ENCODE measurements around the gene TSC2.
"Not testable (repeated sequence)": the region's sequence is repeated elsewhere in the genome, so short reads cannot be mapped to it uniquely, and the experiment has no call there.

Gene TSC2

DNA sequence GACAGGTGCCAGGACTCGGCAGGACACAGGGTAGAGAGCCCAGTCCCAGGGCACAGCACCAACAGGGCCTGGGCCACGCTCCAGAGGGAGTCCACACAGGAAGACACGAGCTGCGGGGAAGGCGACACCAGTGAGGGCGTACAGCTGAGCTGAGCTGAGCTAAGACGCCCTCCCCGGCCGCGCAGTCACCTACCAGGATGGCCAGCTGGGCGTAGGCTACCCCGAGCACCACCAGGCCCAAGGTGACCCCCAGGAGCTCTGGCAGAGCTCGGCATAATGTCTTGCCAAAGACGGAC lies 42.6 kb downstream of the TSC2 start:
- Histone ChIP-seq H3K36me3 (ENCODE audit: control insufficient read depth, insufficient read depth, low read length) (peaks cover 63% of the 10 kb centered on the region), H3K9me3 (ENCODE audit: control insufficient read depth, low read length) (no peaks in the 10 kb centered on the region), H3K4me3 (ENCODE audit: extremely low read depth, insufficient read depth, low read length, poor library complexity, severe bottlenecking) (no peak overlapping the region), H3K4me1 (ENCODE audit: control insufficient read depth, insufficient read depth, low read length, poor library complexity, severe bottlenecking) (peaks cover 7% of the 10 kb centered on the region), H3K27ac (ENCODE audit: low read depth, low read length, severe bottlenecking) (no peak overlapping the region)
- WGBS, 2 experiments (ENCODE audit: insufficient coverage in 2 of 2): 93 to 97% methylated on average over 12 to 14 of the region's 14 CpGs

DNA sequence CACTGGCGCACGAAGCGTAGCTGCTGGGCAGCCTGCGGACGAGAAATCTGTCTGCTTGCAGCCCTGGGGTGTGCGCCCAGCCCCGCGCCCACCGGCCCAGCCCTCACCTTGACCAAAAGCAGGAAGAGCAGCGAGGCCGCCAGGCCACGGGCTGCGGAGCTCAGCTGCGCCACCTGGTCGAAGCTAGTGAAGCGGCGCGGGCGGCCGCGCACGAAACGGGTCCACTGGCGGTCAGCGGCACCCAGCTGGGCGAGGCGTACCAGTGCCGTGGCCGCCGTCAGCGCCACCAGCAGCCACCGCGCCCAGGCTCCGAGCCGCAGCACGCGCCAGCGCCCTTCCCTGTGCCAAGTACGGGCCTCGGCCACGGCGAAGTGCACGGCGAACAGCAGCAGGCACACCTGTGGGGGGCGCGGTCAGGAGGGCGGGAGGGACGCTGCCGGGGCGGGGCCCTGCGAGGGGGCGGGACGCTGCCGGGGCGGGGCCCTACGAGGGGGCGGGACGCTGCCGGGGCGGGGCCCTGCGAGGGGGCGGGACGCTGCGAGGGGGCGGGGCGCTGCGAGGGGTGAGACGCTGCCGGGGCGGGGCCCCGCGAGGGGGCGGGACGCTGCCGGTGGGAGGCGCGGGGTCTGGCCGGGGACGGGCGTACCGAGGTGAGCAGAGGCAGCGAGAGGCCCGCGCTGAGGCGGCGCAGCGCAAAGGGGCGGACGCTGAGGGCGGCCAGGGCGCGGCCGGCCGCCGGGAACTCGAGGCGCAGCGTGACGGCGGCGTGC lies 43.2 kb downstream of the TSC2 start:
- 18 to 21% methylated on average over 60 to 75 of the region's 101 CpGs for WGBS, 2 experiments (ENCODE audit: insufficient coverage in 2 of 2)
- H3K4me1 ChIP-seq (ENCODE audit: control insufficient read depth, insufficient read depth, low read length, poor library complexity, severe bottlenecking): peaks cover 7% of the 10 kb centered on the region
- H3K27ac ChIP-seq (ENCODE audit: low read depth, low read length, severe bottlenecking): no peak overlapping the region
- peaks cover 63% of the 10 kb centered on the region for H3K36me3 ChIP-seq (ENCODE audit: control insufficient read depth, insufficient read depth, low read length)
- no peaks in the 10 kb centered on the region for H3K9me3 ChIP-seq (ENCODE audit: control insufficient read depth, low read length)
- peak overlapping the region; percentile 31 for H3K4me3 ChIP-seq (ENCODE audit: extremely low read depth, insufficient read depth, low read length, poor library complexity, severe bottlenecking)

DNA sequence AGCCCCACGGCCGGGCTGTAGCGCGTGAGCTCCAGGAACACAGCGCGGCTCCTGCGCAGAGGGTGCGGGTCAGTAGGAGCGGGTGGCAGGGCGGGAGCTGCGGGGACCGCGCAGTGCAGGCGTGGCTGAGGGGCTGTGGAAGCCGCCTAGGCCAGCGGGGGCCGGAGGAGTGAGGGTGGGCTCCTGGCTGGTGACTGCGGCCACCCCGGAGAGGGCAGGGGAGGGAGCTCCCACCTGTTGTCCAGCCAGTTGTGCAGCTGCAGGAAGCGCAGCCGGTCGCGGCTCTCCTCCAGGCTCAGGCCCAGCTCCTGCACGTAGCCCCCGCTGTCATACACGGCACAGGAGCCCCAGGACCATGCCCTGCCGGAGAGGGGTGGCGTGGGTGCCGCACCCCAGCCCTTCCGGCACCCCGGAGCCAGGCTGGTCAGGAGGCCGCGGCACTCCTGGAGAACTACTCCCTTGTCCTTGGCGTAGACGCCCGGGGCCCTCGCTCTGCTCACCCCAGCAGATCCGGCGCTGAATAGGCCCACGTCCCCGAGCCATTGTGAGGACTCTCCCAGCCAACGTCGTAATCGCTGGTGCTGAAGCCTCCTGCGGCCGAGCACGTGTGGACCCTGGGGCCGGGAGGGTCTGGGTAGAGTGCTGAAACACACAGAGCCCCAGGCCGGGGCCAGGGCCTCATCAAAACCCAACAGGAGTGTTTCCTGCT lies 43.9 kb downstream of the TSC2 start:
- Histone ChIP-seq H3K4me1 (ENCODE audit: control insufficient read depth, insufficient read depth, low read length, poor library complexity, severe bottlenecking) (peaks cover 7% of the 10 kb centered on the region), H3K27ac (ENCODE audit: low read depth, low read length, severe bottlenecking) (no peak overlapping the region), H3K4me3 (ENCODE audit: extremely low read depth, insufficient read depth, low read length, poor library complexity, severe bottlenecking) (peak overlapping the region; percentile 31), H3K36me3 (ENCODE audit: control insufficient read depth, insufficient read depth, low read length) (peaks cover 63% of the 10 kb centered on the region), H3K9me3 (ENCODE audit: control insufficient read depth, low read length) (no peaks in the 10 kb centered on the region)
- WGBS, 2 experiments (ENCODE audit: insufficient coverage in 2 of 2): 44 to 45% methylated on average over 47 to 48 of the region's 49 CpGs

DNA sequence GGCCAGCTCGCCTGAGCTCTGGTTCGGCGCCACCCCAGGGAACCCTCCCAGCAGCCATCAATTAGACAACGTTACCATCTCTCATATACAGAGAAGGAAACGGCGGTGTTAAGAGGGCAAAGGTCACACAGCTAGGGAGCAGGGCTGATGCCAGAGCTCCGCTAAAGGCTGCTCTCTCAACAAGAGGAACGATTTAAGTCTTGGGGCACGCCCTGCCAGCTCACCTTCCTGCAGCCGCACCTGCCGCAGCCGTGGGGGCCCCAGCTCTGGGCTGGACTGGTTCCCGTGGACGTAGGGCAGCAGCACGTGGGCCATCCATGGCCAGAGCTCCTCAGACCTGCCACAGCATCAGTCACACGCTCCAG lies 44.5 kb downstream of the TSC2 start:
- no peaks in the 10 kb centered on the region for H3K9me3 ChIP-seq (ENCODE audit: control insufficient read depth, low read length)
- peaks cover 7% of the 10 kb centered on the region for H3K4me1 ChIP-seq (ENCODE audit: control insufficient read depth, insufficient read depth, low read length, poor library complexity, severe bottlenecking)
- WGBS, 2 experiments (ENCODE audit: insufficient coverage in 2 of 2): 86 to 92% methylated on average over 15 to 16 of the region's 16 CpGs
- peaks cover 59% of the 10 kb centered on the region for H3K36me3 ChIP-seq (ENCODE audit: control insufficient read depth, insufficient read depth, low read length)
- no peak overlapping the region for H3K27ac ChIP-seq (ENCODE audit: low read depth, low read length, severe bottlenecking)
- H3K4me3 ChIP-seq (ENCODE audit: extremely low read depth, insufficient read depth, low read length, poor library complexity, severe bottlenecking): no peak overlapping the region

DNA sequence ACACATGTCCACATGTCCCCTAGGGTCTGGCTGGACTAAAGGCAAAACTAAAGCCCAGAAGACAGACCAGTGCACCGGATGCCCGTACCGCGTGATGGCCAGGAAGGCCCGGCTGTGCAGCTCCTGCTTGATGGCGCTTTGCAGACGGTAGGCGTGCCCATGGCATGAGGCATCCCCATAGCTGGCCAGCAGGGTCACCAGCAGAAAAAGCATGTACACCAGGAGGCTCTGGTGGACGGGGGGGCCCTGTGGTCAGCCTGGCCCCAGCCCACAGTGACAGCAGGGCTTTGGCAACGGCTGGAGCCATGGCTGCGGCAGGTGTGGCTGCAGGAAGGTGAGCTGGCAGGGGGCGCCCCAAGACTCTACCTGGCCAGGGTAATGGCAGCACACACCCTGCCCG lies 45.1 kb downstream of the TSC2 start:
- Histone ChIP-seq H3K36me3 (ENCODE audit: control insufficient read depth, insufficient read depth, low read length) (peaks cover 55% of the 10 kb centered on the region), H3K27ac (ENCODE audit: low read depth, low read length, severe bottlenecking) (no peak overlapping the region), H3K9me3 (ENCODE audit: control insufficient read depth, low read length) (no peaks in the 10 kb centered on the region), H3K4me1 (ENCODE audit: control insufficient read depth, insufficient read depth, low read length, poor library complexity, severe bottlenecking) (peaks cover 7% of the 10 kb centered on the region), H3K4me3 (ENCODE audit: extremely low read depth, insufficient read depth, low read length, poor library complexity, severe bottlenecking) (no peak overlapping the region)
- WGBS, 2 experiments (ENCODE audit: insufficient coverage in 2 of 2): 98 to 99% methylated on average over 12 to 13 of the region's 13 CpGs

DNA sequence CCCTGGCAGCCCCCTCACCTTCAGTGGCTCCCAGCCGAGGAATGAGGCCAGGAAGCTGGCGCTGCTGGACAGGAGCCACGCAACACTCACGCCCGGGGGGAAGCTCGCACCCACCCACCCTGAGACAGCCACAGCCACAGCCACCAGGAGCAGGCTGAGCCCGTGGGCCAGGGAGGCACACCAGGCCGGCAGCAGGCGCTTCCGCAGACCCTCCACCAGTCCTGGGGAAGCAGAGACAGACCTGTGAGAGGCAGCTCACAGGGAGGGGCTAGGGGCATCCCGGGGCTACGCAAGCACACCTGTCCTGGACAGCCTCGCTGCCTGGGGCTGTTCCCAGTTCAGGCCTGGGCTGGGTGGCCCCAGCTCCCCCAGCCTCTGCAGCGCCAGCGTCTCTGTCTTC lies 46.0 kb downstream of the TSC2 start:
- 91 to 94% methylated on average over 8 to 15 of the region's 15 CpGs for WGBS, 2 experiments (ENCODE audit: insufficient coverage in 2 of 2)
- H3K36me3 ChIP-seq (ENCODE audit: control insufficient read depth, insufficient read depth, low read length): peaks cover 52% of the 10 kb centered on the region

DNA sequence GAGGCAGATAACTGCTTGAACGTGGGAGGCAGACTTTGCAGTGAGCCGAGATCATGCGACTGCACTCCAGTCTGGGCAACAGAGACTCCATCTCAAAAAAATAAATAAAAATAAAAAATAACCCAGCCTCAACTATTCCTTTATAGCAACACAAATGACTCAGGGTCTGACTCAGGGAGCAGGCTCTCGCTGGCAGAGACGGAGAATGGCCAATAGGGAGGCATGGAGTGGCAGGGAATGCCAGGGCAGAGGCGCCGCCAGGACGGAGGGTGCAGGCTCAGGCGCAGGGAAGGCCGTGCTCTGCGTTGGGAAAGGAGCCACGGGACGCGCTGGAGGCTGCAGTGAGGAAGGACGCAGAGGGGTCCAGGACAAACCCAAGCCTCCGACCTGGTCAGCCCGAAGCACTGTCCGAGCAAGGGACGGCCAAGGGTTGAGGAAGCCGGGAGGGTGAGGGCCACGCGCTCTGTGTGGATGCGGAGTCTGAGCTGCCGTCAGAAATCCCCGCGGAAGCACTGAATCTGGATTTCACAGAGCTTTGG lies 47.6 kb downstream of the TSC2 start:
- WGBS, 2 experiments (ENCODE audit: insufficient coverage in 2 of 2): 96 to 97% methylated on average over 21 to 25 of the region's 26 CpGs
- Histone ChIP-seq H3K4me3 (ENCODE audit: extremely low read depth, insufficient read depth, low read length, poor library complexity, severe bottlenecking) (no peak overlapping the region), H3K4me1 (ENCODE audit: control insufficient read depth, insufficient read depth, low read length, poor library complexity, severe bottlenecking) (peaks cover 7% of the 10 kb centered on the region), H3K27ac (ENCODE audit: low read depth, low read length, severe bottlenecking) (no peak overlapping the region), H3K36me3 (ENCODE audit: control insufficient read depth, insufficient read depth, low read length) (peaks cover 52% of the 10 kb centered on the region), H3K9me3 (ENCODE audit: control insufficient read depth, low read length) (no peaks in the 10 kb centered on the region)

More for the DNA sequence above, 46.0 kb downstream of the TSC2 start:
- H3K4me3 ChIP-seq (ENCODE audit: extremely low read depth, insufficient read depth, low read length, poor library complexity, severe bottlenecking): no peak overlapping the region
- no peak overlapping the region for H3K27ac ChIP-seq (ENCODE audit: low read depth, low read length, severe bottlenecking)
- no peaks in the 10 kb centered on the region for H3K9me3 ChIP-seq (ENCODE audit: control insufficient read depth, low read length)
- peaks cover 7% of the 10 kb centered on the region for H3K4me1 ChIP-seq (ENCODE audit: control insufficient read depth, insufficient read depth, low read length, poor library complexity, severe bottlenecking)

DNA sequence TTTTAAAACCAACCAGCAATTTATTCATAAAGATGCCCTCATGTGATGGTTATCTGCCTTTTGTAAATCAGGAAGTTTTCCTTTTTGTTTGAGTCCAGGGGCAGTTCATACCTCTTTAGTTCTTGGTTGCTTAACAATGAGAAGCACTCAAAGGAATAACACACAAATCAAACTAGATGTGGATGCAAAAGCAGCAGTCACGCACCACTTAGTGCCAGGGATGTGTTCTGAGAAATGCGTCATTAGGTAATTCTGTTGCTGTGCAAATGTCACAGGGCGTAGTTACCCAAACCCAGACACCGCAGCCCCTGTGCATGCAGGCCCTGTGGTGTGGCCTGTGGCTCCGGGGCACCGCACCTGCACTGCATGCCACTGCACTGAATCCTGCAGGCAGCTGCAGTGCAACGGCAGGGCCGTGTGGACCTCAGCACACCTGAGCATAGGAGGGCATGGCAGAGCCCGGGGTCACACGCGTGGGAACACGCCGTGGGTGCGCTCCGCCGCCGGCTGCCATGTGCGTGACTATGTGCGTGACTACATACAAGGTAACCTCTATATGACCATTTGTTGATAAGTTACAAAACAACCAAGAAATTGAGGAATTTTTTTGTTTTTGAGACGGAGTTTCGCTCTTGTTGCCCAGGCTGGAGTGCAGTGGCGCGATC lies 48.3 kb downstream of the TSC2 start:
- no peak overlapping the region for H3K4me3 ChIP-seq (ENCODE audit: extremely low read depth, insufficient read depth, low read length, poor library complexity, severe bottlenecking)
- peaks cover 7% of the 10 kb centered on the region for H3K4me1 ChIP-seq (ENCODE audit: control insufficient read depth, insufficient read depth, low read length, poor library complexity, severe bottlenecking)
- peaks cover 56% of the 10 kb centered on the region for H3K36me3 ChIP-seq (ENCODE audit: control insufficient read depth, insufficient read depth, low read length)
- H3K9me3 ChIP-seq (ENCODE audit: control insufficient read depth, low read length): no peaks in the 10 kb centered on the region
- 98 to 99% methylated on average over 14 to 18 of the region's 23 CpGs for WGBS, 2 experiments (ENCODE audit: insufficient coverage in 2 of 2)
- H3K27ac ChIP-seq (ENCODE audit: low read depth, low read length, severe bottlenecking): no peak overlapping the region

DNA sequence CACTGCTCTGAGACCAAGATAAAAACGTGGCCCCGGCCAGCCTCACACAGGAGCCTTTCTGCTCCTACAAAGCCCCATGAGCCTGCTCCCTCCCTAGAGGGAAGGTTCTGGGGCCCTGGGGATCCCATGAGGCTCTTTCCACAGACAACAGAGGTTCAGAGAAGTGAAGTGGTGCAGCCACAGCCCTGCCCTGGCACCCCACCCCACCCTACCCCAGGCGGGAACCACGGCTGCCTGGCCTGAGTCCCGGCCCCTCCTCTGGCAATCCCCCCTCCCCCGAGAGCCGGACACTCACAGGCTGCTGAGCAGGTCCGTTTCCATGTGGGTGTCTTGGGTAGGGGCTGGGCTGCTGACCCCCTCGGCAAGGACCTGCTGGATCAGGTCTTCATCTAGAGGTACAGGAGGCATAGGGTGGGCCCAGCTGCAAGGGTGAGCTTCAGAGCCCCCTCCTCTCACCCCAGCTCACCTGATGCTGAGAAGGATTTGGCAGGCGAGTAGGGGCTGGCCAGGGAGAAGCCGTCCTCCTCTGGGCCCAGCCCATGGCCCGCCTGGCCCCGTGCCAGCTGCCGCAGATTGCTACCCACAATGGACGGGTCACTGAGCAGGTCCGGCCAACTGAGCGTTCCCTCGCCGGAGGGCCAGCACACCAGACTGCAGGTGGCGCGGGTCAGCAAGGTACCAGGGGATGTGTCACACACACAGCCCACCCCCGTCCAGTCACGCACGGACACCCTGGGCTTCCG lies 49.2 kb downstream of the TSC2 start:
- H3K4me3 ChIP-seq (ENCODE audit: extremely low read depth, insufficient read depth, low read length, poor library complexity, severe bottlenecking): no peak overlapping the region
- H3K9me3 ChIP-seq (ENCODE audit: control insufficient read depth, low read length): no peaks in the 10 kb centered on the region
- H3K4me1 ChIP-seq (ENCODE audit: control insufficient read depth, insufficient read depth, low read length, poor library complexity, severe bottlenecking): peaks cover 3% of the 10 kb centered on the region
- 98 to 99% methylated on average over 8 to 13 of the region's 25 CpGs for WGBS, 2 experiments (ENCODE audit: insufficient coverage in 2 of 2)
- no peak overlapping the region for H3K27ac ChIP-seq (ENCODE audit: low read depth, low read length, severe bottlenecking)
- peaks cover 50% of the 10 kb centered on the region for H3K36me3 ChIP-seq (ENCODE audit: control insufficient read depth, insufficient read depth, low read length)

DNA sequence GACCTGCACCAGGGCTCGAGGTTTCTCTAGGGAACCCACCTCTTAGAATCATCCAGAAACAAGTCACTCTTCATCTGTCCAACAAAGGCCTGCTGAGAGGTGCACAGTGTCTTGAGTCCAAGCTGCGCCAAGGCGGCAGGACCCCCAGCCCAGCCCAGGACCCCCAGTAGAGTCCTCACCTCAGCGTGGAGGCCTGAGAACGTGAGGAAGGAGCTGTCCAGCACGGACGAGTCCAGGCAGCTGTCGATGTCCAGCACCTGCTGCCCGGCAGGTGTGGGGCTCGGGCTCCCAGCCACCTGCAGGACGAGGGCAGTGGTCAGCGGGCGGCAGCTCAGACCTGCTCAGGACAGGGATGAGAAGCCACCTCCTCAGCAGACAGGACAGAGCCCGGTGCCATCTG lies 49.9 kb downstream of the TSC2 start:
- peaks cover 47% of the 10 kb centered on the region for H3K36me3 ChIP-seq (ENCODE audit: control insufficient read depth, insufficient read depth, low read length)
- H3K4me3 ChIP-seq (ENCODE audit: extremely low read depth, insufficient read depth, low read length, poor library complexity, severe bottlenecking); H3K9me3 ChIP-seq (ENCODE audit: control insufficient read depth, low read length); H3K4me1 ChIP-seq (ENCODE audit: control insufficient read depth, insufficient read depth, low read length, poor library complexity, severe bottlenecking); H3K27ac ChIP-seq (ENCODE audit: low read depth, low read length, severe bottlenecking): not testable (repeated sequence)
- WGBS, 2 experiments (ENCODE audit: insufficient coverage in 2 of 2): 95 to 100% methylated on average over 2 to 4 of the region's 14 CpGs

Data from mesodermal cell (in vitro differentiated cells).